ENCODE data around the gene NHS.

Gene NHS

DNA sequence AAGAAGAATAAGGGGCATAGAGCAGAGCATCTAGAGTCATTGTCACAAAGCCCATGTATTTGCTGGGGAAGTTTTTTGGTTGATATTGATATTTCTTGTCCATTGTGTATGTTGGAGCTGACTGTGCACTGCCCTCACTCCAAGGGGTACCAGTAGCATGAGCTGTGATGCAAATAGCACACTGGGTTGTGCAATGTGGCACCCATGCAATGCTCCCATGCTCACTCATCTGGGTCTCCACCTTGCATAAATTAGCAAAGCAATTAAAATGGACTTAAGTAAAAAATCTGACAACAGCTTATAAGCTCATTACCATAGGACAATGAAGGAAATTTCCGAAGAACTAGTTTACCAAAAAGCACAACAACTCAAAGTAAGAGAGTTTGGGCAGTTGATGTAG is 87.9 kb downstream of the NHS start:
- Histone ChIP-seq H3K27me3 (ENCODE audit: insufficient read depth, low read length) (no peaks in the 10 kb centered on the region), H3K36me3 (ENCODE audit: insufficient read depth, low read length) (no peaks in the 10 kb centered on the region), H3K4me3 (ENCODE audit: low read depth, low read length, poor library complexity, severe bottlenecking) (no peak overlapping the region), H3K27ac (ENCODE audit: low read depth, low read length, poor library complexity, severe bottlenecking) (no peak overlapping the region), H4K20me1 (ENCODE audit: insufficient read depth, low read length) (no peaks in the 10 kb centered on the region), H3K9ac (ENCODE audit: low read length) (no peak overlapping the region), H3K9me2 (ENCODE audit: low read depth, low read length) (no peaks in the 10 kb centered on the region), H3K79me2 (ENCODE audit: insufficient read depth, low read length) (no peaks in the 10 kb centered on the region), H3K9me3 (ENCODE audit: low read length) (no peaks in the 10 kb centered on the region), H3K4me1 (ENCODE audit: insufficient read depth, low read length, severe bottlenecking) (no peaks in the 10 kb centered on the region), H2AFZ (ENCODE audit: low read length) (no peak overlapping the region), H3F3A (ENCODE audit: insufficient read depth, low read length) (no peaks in the 10 kb centered on the region), H3K4me2 (ENCODE audit: low read length) (no peak overlapping the region)
- TF ChIP-seq EZH2 (IDR thresholded peaks at IDR 0.05; ENCODE audit: borderline replicate concordance, low read length): no peak
- TF ChIP-seq, protein P1, sequence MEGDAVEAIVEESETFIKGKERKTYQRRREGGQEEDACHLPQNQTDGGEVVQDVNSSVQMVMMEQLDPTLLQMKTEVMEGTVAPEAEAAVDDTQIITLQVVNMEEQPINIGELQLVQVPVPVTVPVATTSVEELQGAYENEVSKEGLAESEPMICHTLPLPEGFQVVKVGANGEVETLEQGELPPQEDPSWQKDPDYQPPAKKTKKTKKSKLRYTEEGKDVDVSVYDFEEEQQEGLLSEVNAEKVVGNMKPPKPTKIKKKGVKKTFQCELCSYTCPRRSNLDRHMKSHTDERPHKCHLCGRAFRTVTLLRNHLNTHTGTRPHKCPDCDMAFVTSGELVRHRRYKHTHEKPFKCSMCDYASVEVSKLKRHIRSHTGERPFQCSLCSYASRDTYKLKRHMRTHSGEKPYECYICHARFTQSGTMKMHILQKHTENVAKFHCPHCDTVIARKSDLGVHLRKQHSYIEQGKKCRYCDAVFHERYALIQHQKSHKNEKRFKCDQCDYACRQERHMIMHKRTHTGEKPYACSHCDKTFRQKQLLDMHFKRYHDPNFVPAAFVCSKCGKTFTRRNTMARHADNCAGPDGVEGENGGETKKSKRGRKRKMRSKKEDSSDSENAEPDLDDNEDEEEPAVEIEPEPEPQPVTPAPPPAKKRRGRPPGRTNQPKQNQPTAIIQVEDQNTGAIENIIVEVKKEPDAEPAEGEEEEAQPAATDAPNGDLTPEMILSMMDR (IDR thresholded peaks at IDR 0.05; ENCODE audit: low read length): no peak

DNA sequence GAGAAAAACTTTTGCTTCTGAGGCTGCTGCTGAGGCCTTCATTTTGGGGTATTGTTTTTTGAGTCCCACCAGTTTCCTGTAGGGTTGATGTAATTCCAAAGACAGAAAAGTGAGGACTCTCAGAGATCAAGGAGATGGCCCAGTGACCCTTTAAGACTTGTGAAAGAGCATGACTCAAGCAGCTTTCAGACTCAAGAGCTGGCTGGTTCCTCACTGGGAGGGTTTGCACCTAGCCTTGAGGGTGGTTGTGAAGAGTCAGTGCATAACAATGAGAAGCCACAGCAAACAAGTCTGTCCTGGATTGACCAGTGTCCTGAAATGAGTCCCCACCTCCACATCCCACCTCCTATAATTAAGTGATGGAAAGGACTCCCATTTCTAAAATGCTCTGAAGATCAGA is 89.2 kb downstream of the NHS start:
- Histone ChIP-seq H2AFZ (ENCODE audit: low read length) (no peak overlapping the region), H3K4me1 (ENCODE audit: insufficient read depth, low read length, severe bottlenecking) (no peaks in the 10 kb centered on the region), H3K4me3 (ENCODE audit: low read depth, low read length, poor library complexity, severe bottlenecking) (no peak overlapping the region), H3K27ac (ENCODE audit: low read depth, low read length, poor library complexity, severe bottlenecking) (no peak overlapping the region), H3K9ac (ENCODE audit: low read length) (no peak overlapping the region), H3K9me2 (ENCODE audit: low read depth, low read length) (no peaks in the 10 kb centered on the region), H4K20me1 (ENCODE audit: insufficient read depth, low read length) (no peaks in the 10 kb centered on the region), H3K36me3 (ENCODE audit: insufficient read depth, low read length) (no peaks in the 10 kb centered on the region), H3K27me3 (ENCODE audit: insufficient read depth, low read length) (no peaks in the 10 kb centered on the region), H3K79me2 (ENCODE audit: insufficient read depth, low read length) (no peaks in the 10 kb centered on the region), H3K4me2 (ENCODE audit: low read length) (no peak overlapping the region), H3K9me3 (ENCODE audit: low read length) (no peaks in the 10 kb centered on the region), H3F3A (ENCODE audit: insufficient read depth, low read length) (no peaks in the 10 kb centered on the region)
- TF ChIP-seq, protein P1 (IDR thresholded peaks at IDR 0.05; ENCODE audit: low read length): no peak
- TF ChIP-seq EZH2 (IDR thresholded peaks at IDR 0.05; ENCODE audit: borderline replicate concordance, low read length): no peak

DNA sequence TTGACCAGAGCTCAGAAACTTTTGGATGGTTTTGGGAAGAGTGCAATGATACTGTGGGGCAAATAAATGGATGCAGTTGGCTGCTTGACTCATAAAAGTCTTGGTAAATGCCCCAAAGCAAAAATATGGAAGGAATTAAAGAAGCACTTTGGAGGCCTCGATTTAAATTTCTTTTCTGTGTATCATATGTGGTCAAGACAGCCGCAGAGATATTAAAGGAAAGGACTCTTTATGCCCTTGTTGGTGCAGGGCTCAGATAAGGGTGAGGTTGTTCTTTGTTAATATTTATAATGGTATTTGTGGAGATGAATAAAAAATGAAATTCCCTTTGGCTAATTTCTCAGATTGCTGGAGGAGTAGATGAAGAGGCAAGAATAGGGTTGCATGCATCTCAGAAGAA is 90.2 kb downstream of the NHS start:
- Histone ChIP-seq H3K9me3 (ENCODE audit: low read length) (no peaks in the 10 kb centered on the region), H3K4me1 (ENCODE audit: insufficient read depth, low read length, severe bottlenecking) (no peaks in the 10 kb centered on the region), H3K27me3 (ENCODE audit: insufficient read depth, low read length) (no peaks in the 10 kb centered on the region), H3K9me2 (ENCODE audit: low read depth, low read length) (no peaks in the 10 kb centered on the region), H3K4me2 (ENCODE audit: low read length) (no peak overlapping the region), H4K20me1 (ENCODE audit: insufficient read depth, low read length) (no peaks in the 10 kb centered on the region), H3F3A (ENCODE audit: insufficient read depth, low read length) (no peaks in the 10 kb centered on the region), H3K9ac (ENCODE audit: low read length) (no peak overlapping the region), H3K4me3 (ENCODE audit: low read depth, low read length, poor library complexity, severe bottlenecking) (no peak overlapping the region), H3K27ac (ENCODE audit: low read depth, low read length, poor library complexity, severe bottlenecking) (no peak overlapping the region), H3K36me3 (ENCODE audit: insufficient read depth, low read length) (no peaks in the 10 kb centered on the region), H3K79me2 (ENCODE audit: insufficient read depth, low read length) (no peaks in the 10 kb centered on the region), H2AFZ (ENCODE audit: low read length) (no peak overlapping the region)
- TF ChIP-seq, protein P1 (IDR thresholded peaks at IDR 0.05; ENCODE audit: low read length): no peak
- TF ChIP-seq EZH2 (IDR thresholded peaks at IDR 0.05; ENCODE audit: borderline replicate concordance, low read length): no peak

Measured in OCI-LY1 (cell line).